ENCODE measurements around the gene IGFBP5.

The IGFBP5 gene

GRCh38 chr2:216690456-216690852 is 4.9 kb downstream of the IGFBP5 start:
- Histone ChIP-seq H3K27me3 (ENCODE audit: low read depth, low read length) (no peaks in the 10 kb centered on the region), H3K79me2 (ENCODE audit: low read length) (no peaks in the 10 kb centered on the region), H3K4me2 (ENCODE audit: low read length) (no peak overlapping the region), H3K4me3 (ENCODE audit: low read length) (no peak overlapping the region), H2AFZ (ENCODE audit: low read depth, low read length) (no peak overlapping the region), H4K20me1 (ENCODE audit: insufficient read depth, low read length) (no peaks in the 10 kb centered on the region), H3K27ac (ENCODE audit: low read length) (no peak overlapping the region), H3K9me3 (ENCODE audit: insufficient read depth, low read length) (no peaks in the 10 kb centered on the region), H3K36me3 (replicated peaks; ENCODE audit: low read depth, low read length) (no peaks in the 10 kb centered on the region), H3K9ac (ENCODE audit: low read length) (no peak overlapping the region), H3K4me1 (ENCODE audit: low read length) (0 out of 2 replicates have a peak, but pooled peaks cover 6% of the 10 kb centered on the region)
- TF ChIP-seq, protein P1, sequence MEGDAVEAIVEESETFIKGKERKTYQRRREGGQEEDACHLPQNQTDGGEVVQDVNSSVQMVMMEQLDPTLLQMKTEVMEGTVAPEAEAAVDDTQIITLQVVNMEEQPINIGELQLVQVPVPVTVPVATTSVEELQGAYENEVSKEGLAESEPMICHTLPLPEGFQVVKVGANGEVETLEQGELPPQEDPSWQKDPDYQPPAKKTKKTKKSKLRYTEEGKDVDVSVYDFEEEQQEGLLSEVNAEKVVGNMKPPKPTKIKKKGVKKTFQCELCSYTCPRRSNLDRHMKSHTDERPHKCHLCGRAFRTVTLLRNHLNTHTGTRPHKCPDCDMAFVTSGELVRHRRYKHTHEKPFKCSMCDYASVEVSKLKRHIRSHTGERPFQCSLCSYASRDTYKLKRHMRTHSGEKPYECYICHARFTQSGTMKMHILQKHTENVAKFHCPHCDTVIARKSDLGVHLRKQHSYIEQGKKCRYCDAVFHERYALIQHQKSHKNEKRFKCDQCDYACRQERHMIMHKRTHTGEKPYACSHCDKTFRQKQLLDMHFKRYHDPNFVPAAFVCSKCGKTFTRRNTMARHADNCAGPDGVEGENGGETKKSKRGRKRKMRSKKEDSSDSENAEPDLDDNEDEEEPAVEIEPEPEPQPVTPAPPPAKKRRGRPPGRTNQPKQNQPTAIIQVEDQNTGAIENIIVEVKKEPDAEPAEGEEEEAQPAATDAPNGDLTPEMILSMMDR (IDR thresholded peaks at IDR 0.05; ENCODE audit: low read depth, low read length) = no peak
- TF ChIP-seq EZH2phosphoT487 (IDR thresholded peaks at IDR 0.05; ENCODE audit: low read depth) = no peak

DNA sequence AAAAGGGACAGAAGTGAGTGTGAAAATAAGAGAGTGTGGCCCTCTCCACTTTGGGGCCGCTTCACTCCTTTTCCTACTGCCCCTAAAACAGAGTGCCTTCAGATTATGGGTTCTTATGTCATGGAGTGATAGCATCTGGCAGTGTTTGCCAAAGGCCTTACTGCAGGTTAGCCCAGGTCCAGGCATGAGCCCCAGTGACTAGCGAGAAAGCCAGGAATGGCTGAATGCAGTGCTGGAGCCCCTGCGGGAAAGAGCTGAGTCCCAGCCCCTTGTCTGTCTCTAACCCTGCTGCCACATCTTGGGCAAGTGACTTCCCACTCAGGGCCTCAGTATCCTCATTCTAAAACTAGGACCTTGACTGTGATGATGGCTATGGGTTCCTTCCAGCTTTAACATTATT is 6.0 kb downstream of the IGFBP5 start:
- no peak overlapping the region for H3K4me2 ChIP-seq (ENCODE audit: low read length)

GRCh38 chr2:216688731-216689340 is 6.5 kb downstream of the IGFBP5 start:
- Histone ChIP-seq H3K4me3 (ENCODE audit: low read length) (no peak overlapping the region), H3K27me3 (ENCODE audit: low read depth, low read length) (no peaks in the 10 kb centered on the region), H3K36me3 (replicated peaks; ENCODE audit: low read depth, low read length) (no peaks in the 10 kb centered on the region), H3K4me2 (ENCODE audit: low read length) (no peak overlapping the region), H3K9me3 (ENCODE audit: insufficient read depth, low read length) (no peaks in the 10 kb centered on the region), H3K79me2 (ENCODE audit: low read length) (no peaks in the 10 kb centered on the region), H4K20me1 (ENCODE audit: insufficient read depth, low read length) (no peaks in the 10 kb centered on the region), H3K4me1 (ENCODE audit: low read length) (0 out of 2 replicates have a peak, but pooled peaks cover 6% of the 10 kb centered on the region), H2AFZ (ENCODE audit: low read depth, low read length) (no peak overlapping the region), H3K27ac (ENCODE audit: low read length) (no peak overlapping the region), H3K9ac (ENCODE audit: low read length) (no peak overlapping the region)
- TF ChIP-seq EZH2phosphoT487 (IDR thresholded peaks at IDR 0.05; ENCODE audit: low read depth) = no peak
- TF ChIP-seq, protein P1 (IDR thresholded peaks at IDR 0.05; ENCODE audit: low read depth, low read length) = no peak

More for the DNA sequence above, 6.0 kb downstream of the IGFBP5 start:
- no peak overlapping the region for H3K4me3 ChIP-seq (ENCODE audit: low read length)
- H3K27ac ChIP-seq (ENCODE audit: low read length) = no peak overlapping the region
- no peaks in the 10 kb centered on the region for H3K9me3 ChIP-seq (ENCODE audit: insufficient read depth, low read length)
- H3K27me3 ChIP-seq (ENCODE audit: low read depth, low read length) = no peaks in the 10 kb centered on the region
- H3K36me3 ChIP-seq (replicated peaks; ENCODE audit: low read depth, low read length) = no peaks in the 10 kb centered on the region
- H3K9ac ChIP-seq (ENCODE audit: low read length) = no peak overlapping the region
- H4K20me1 ChIP-seq (ENCODE audit: insufficient read depth, low read length) = no peaks in the 10 kb centered on the region
- 0 out of 2 replicates have a peak, but pooled peaks cover 6% of the 10 kb centered on the region for H3K4me1 ChIP-seq (ENCODE audit: low read length)
- no peaks in the 10 kb centered on the region for H3K79me2 ChIP-seq (ENCODE audit: low read length)
- H2AFZ ChIP-seq (ENCODE audit: low read depth, low read length) = no peak overlapping the region
- TF ChIP-seq EZH2phosphoT487 (IDR thresholded peaks at IDR 0.05; ENCODE audit: low read depth) = no peak
- TF ChIP-seq, protein P1 (IDR thresholded peaks at IDR 0.05; ENCODE audit: low read depth, low read length) = no peak

- Histone ChIP-seq H3K9me3 (ENCODE audit: insufficient read depth, low read length) (no peaks in the 10 kb centered on the region), H3K4me2 (ENCODE audit: low read length) (no peak overlapping the region), H3K9ac (ENCODE audit: low read length) (no peak overlapping the region), H4K20me1 (ENCODE audit: insufficient read depth, low read length) (no peaks in the 10 kb centered on the region), H3K27me3 (ENCODE audit: low read depth, low read length) (0 out of 2 replicates have a peak, but pooled peaks cover 4% of the 10 kb centered on the region), H2AFZ (ENCODE audit: low read depth, low read length) (no peak overlapping the region), H3K4me3 (ENCODE audit: low read length) (no peak overlapping the region), H3K4me1 (ENCODE audit: low read length) (0 out of 2 replicates have a peak, but pooled peaks cover 4% of the 10 kb centered on the region), H3K79me2 (ENCODE audit: low read length) (no peaks in the 10 kb centered on the region), H3K27ac (ENCODE audit: low read length) (no peak overlapping the region), H3K36me3 (replicated peaks; ENCODE audit: low read depth, low read length) (no peaks in the 10 kb centered on the region)
- TF ChIP-seq, protein P1 (IDR thresholded peaks at IDR 0.05; ENCODE audit: low read depth, low read length) = peak; percentile 40
- TF ChIP-seq EZH2phosphoT487 (IDR thresholded peaks at IDR 0.05; ENCODE audit: low read depth) = no peak
These were observed 7.7 kb downstream of the IGFBP5 start for GRCh38 chr2:216687646-216688045.
